ENCODE results near the gene PNPLA5.

Gene PNPLA5

DNA sequence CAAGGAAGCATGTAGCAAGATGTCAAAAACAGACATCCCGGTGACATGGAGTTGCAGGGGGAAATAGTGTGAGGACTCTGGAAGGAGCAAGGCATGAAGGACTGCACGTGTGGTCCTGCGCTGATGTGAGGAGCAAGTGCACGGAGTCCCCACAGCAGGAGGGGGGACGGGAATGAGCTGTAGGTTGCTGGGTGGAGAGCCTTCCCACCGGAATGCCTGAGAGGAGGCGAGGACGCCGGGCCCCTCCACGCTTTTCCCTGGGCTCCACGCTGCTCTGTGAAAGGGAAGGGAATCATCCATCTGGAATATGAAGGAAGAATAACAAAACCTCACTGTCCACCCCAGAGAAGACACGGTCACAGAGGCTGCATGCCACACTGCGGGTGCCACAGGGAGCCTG is 56.1 kb downstream of the PNPLA5 start:
- H2BK120ac ChIP-seq (ENCODE audit: low read depth, low read length) = no peak overlapping the region

DNA sequence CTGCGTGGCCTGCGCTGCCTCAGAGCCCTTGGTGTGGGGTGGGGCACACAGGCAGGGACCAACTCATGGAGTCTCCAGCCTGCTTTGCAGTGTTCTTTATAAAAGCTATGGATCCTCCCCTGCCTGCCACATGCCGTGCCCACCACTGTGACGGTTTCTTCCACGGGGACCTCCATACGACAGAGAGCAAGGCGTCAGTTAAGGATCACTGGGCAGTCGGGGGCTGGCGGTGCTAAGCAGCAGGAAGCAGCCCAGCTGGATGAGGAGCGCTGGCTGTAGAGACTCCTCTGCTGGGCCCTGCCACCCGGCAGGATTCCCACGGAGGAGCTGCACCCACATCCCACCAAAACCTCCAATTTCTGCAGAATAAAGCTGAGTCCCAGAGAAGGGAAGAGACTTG is 56.6 kb downstream of the PNPLA5 start:
- Histone ChIP-seq H2BK15ac (ENCODE audit: low read depth, poor library complexity, severe bottlenecking) (no peak overlapping the region), H2AFZ (ENCODE audit: low read depth, low read length) (no peak overlapping the region), H3K9me3 (ENCODE audit: control insufficient read depth, low read length) (no peaks in the 10 kb centered on the region), H3K4ac (ENCODE audit: low read depth in 1 of 2, low read length in 2 of 2) (no peak overlapping the region), H2BK120ac (ENCODE audit: low read depth, low read length) (no peak overlapping the region), H3K9ac (ENCODE audit: low read length) (no peak overlapping the region), H2BK12ac (ENCODE audit: low read length in 2 of 2) (no peak overlapping the region), H3K23ac (ENCODE audit: low read length in 2 of 2) (no peak overlapping the region), H3K27me3 (ENCODE audit: control insufficient read depth in 1 of 2, insufficient read depth in 1 of 2, low read length in 2 of 2) (peaks cover 10 to 19% of the 10 kb centered on the region in 2 experiments), H3K79me1 (replicated peaks; ENCODE audit: low read length, poor library complexity, severe bottlenecking) (no peaks in the 10 kb centered on the region), H4K91ac (ENCODE audit: low read length) (no peak overlapping the region), H3K4me1 (ENCODE audit: control insufficient read depth, insufficient read depth, low read depth, low read length) (peaks cover 17% of the 10 kb centered on the region), H3K27ac (ENCODE audit: low read length, poor library complexity, severe bottlenecking) (no peak overlapping the region), H4K8ac (ENCODE audit: low read length) (no peak overlapping the region), H3K14ac (ENCODE audit: low read length in 2 of 2) (no peak overlapping the region), H3K36me3 (ENCODE audit: control insufficient read depth in 1 of 2, insufficient read depth in 2 of 2, low read depth in 1 of 2, low read length in 2 of 2) (peaks cover 0 to 2% of the 10 kb centered on the region in 2 experiments), H2AK5ac (ENCODE audit: low read length, severe bottlenecking) (no peak overlapping the region), H2BK5ac (ENCODE audit: low read depth, low read length, poor library complexity, severe bottlenecking) (no peak overlapping the region), H3K4me3 (ENCODE audit: insufficient read depth in 1 of 2, low read depth in 1 of 2, low read length in 2 of 2) (no peak overlapping the region), H3K18ac (ENCODE audit: low read depth in 1 of 2, low read length in 2 of 2) (no peak overlapping the region), H3K4me2 (ENCODE audit: low read length, poor library complexity, severe bottlenecking) (no peak overlapping the region)
- no peak for DNase-seq
- WGBS = 80% methylated on average over 12 of the region's 12 CpGs

More for the DNA sequence above, 56.1 kb downstream of the PNPLA5 start:
- no peak overlapping the region for H2BK12ac ChIP-seq (ENCODE audit: low read length in 2 of 2)
- no peak overlapping the region for H3K27ac ChIP-seq (ENCODE audit: low read length, poor library complexity, severe bottlenecking)
- DNase-seq = no peak
- no peak overlapping the region for H3K9ac ChIP-seq (ENCODE audit: low read length)
- H3K4me2 ChIP-seq (ENCODE audit: low read length, poor library complexity, severe bottlenecking) = no peak overlapping the region
- H3K9me3 ChIP-seq (ENCODE audit: control insufficient read depth, low read length) = no peaks in the 10 kb centered on the region
- H3K27me3 ChIP-seq (ENCODE audit: control insufficient read depth in 1 of 2, insufficient read depth in 1 of 2, low read length in 2 of 2) = peaks cover 10 to 19% of the 10 kb centered on the region in 2 experiments
- no peak overlapping the region for H4K8ac ChIP-seq (ENCODE audit: low read length)
- no peak overlapping the region for H2AK5ac ChIP-seq (ENCODE audit: low read length, severe bottlenecking)
- WGBS = 93% methylated on average over 12 of the region's 13 CpGs
- H3K4ac ChIP-seq (ENCODE audit: low read depth in 1 of 2, low read length in 2 of 2) = no peak overlapping the region
- no peaks in the 10 kb centered on the region for H3K36me3 ChIP-seq (ENCODE audit: control insufficient read depth in 1 of 2, insufficient read depth in 2 of 2, low read depth in 1 of 2, low read length in 2 of 2)
- no peaks in the 10 kb centered on the region for H3K79me1 ChIP-seq (replicated peaks; ENCODE audit: low read length, poor library complexity, severe bottlenecking)
- no peak overlapping the region for H3K18ac ChIP-seq (ENCODE audit: low read depth in 1 of 2, low read length in 2 of 2)
- H4K91ac ChIP-seq (ENCODE audit: low read length) = no peak overlapping the region
- no peak overlapping the region for H3K14ac ChIP-seq (ENCODE audit: low read length in 2 of 2)
- no peak overlapping the region for H2BK15ac ChIP-seq (ENCODE audit: low read depth, poor library complexity, severe bottlenecking)
- H3K4me3 ChIP-seq (ENCODE audit: insufficient read depth in 1 of 2, low read depth in 1 of 2, low read length in 2 of 2) = no peak overlapping the region
- no peak overlapping the region for H2AFZ ChIP-seq (ENCODE audit: low read depth, low read length)
- no peak overlapping the region for H3K23ac ChIP-seq (ENCODE audit: low read length in 2 of 2)
- no peak overlapping the region for H2BK5ac ChIP-seq (ENCODE audit: low read depth, low read length, poor library complexity, severe bottlenecking)
- H3K4me1 ChIP-seq (ENCODE audit: control insufficient read depth, insufficient read depth, low read depth, low read length) = peaks cover 12% of the 10 kb centered on the region

DNA sequence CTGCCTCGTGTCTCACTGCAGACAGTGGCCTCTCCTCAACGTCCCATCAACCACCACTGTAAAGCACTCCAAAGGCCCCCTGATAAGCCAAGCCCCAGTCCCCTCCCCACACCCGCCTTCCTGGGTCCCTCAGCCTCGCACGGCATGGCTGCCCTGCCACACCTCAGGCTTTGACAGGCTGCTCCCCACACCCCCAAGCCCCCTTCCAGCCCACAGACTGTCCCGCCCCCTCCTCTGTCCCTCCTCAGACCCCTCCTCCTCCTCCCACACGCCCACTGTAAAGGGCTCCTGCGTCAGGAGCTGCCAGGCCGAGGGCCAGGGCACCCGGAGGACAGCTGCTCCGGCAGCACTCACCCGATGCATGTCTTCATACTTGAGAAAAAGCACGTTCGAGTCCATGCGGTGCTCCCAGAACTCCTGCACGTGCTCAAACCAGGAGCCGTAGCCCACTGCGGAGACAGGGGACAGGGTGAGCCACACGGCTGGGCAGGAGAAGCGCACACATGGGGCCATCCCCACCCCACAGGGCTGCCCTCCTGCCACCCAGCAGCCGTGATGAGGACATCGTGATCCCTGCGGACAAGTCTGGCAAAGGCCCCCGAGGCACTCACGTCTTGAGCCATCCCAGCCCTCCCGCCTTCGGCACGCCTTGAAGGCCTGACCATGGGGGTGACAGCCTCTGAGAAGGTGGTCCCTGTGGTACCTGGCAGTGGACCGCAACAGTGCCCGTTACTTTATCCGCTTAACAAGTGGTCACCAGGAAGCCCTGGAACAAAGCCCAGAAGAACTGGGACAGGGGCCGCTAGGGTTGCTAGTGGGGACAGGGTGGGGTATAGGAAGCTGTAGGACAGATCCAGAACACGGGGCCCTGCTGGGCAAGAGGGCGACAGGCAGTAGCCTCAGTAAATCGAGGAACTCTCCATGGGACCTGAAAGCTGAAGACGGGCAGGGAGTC is 58.2 kb downstream of the PNPLA5 start:
- DNase-seq = no peak
- H2BK15ac ChIP-seq (ENCODE audit: low read depth, poor library complexity, severe bottlenecking) = no peak overlapping the region
- H3K18ac ChIP-seq (ENCODE audit: low read depth in 1 of 2, low read length in 2 of 2) = no peak overlapping the region
- peaks cover 0 to 2% of the 10 kb centered on the region in 2 experiments for H3K36me3 ChIP-seq (ENCODE audit: control insufficient read depth in 1 of 2, insufficient read depth in 2 of 2, low read depth in 1 of 2, low read length in 2 of 2)
- H4K8ac ChIP-seq (ENCODE audit: low read length) = no peak overlapping the region
- H3K23ac ChIP-seq (ENCODE audit: low read length in 2 of 2) = no peak overlapping the region
- no peak overlapping the region for H3K4me3 ChIP-seq (ENCODE audit: insufficient read depth in 1 of 2, low read depth in 1 of 2, low read length in 2 of 2)
- WGBS = 88% methylated on average over 30 of the region's 36 CpGs
- no peak overlapping the region for H3K9ac ChIP-seq (ENCODE audit: low read length)
- H3K4me1 ChIP-seq (ENCODE audit: control insufficient read depth, insufficient read depth, low read depth, low read length) = peaks cover 28% of the 10 kb centered on the region
- no peak overlapping the region for H3K4ac ChIP-seq (ENCODE audit: low read depth in 1 of 2, low read length in 2 of 2)
- H3K9me3 ChIP-seq (ENCODE audit: control insufficient read depth, low read length) = no peaks in the 10 kb centered on the region
- H2AK5ac ChIP-seq (ENCODE audit: low read length, severe bottlenecking) = no peak overlapping the region
- no peaks in the 10 kb centered on the region for H3K79me1 ChIP-seq (replicated peaks; ENCODE audit: low read length, poor library complexity, severe bottlenecking)
- no peak overlapping the region for H2BK12ac ChIP-seq (ENCODE audit: low read length in 2 of 2)
- no peak overlapping the region for H2BK5ac ChIP-seq (ENCODE audit: low read depth, low read length, poor library complexity, severe bottlenecking)
- no peak overlapping the region for H4K91ac ChIP-seq (ENCODE audit: low read length)
- H2BK120ac ChIP-seq (ENCODE audit: low read depth, low read length) = no peak overlapping the region
- no peak overlapping the region for H3K4me2 ChIP-seq (ENCODE audit: low read length, poor library complexity, severe bottlenecking)
- H3K27me3 ChIP-seq (ENCODE audit: control insufficient read depth in 1 of 2, insufficient read depth in 1 of 2, low read length in 2 of 2) = peaks cover 10 to 19% of the 10 kb centered on the region in 2 experiments
- no peak overlapping the region for H3K14ac ChIP-seq (ENCODE audit: low read length in 2 of 2)
- no peak overlapping the region for H3K27ac ChIP-seq (ENCODE audit: low read length, poor library complexity, severe bottlenecking)
- H2AFZ ChIP-seq (ENCODE audit: low read depth, low read length) = no peak overlapping the region

DNA sequence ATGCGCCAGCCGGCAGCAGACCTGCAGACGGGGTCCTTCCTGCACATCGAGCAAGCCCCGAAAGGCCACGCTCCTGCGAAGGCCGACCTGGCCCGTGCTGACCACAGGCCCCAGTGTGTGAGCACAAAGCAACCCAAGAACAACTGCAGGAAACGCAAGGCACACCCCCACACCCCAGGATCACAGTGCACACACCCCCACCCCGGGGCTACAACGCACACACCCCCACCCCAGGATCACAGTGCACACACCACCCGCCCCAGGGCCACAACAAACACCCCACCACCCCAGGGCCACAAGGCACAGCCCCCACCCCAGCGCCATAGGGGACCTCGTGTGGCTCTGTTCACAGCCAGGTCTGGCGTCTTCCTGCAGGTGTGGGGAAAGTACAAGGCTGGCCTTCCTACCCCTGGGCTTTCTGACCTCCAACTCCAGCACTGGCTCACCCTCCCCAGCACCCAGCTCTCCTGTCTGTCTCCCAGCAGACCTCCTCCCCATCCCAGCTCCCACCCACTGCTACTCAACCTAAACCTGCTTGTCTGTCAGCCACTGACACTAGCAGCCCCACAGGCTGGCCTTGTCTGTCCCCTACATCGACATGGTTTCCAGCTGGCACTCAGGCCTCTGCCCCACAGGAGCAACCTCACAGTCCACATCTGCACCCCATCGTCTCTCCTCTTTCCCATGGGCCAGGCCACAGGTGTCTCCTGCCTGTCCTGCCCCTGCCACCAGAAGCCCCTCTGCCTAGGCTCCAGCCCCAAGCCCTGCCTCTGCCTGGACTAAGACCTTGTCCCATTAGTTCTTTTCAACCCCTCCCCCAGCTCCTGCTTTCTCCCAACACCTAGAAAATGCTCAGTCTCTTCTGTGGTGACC is 59.2 kb downstream of the PNPLA5 start:
- H2BK15ac ChIP-seq (ENCODE audit: low read depth, poor library complexity, severe bottlenecking) = no peak overlapping the region
- WGBS = 83% methylated on average over 18 of the region's 18 CpGs
- H2AFZ ChIP-seq (ENCODE audit: low read depth, low read length) = no peak overlapping the region
- DNase-seq = no peak
- no peaks in the 10 kb centered on the region for H3K79me1 ChIP-seq (replicated peaks; ENCODE audit: low read length, poor library complexity, severe bottlenecking)
- H3K18ac ChIP-seq (ENCODE audit: low read depth in 1 of 2, low read length in 2 of 2) = no peak overlapping the region
- no peak overlapping the region for H3K4ac ChIP-seq (ENCODE audit: low read depth in 1 of 2, low read length in 2 of 2)
- no peak overlapping the region for H4K8ac ChIP-seq (ENCODE audit: low read length)
- peaks cover 0 to 2% of the 10 kb centered on the region in 2 experiments for H3K36me3 ChIP-seq (ENCODE audit: control insufficient read depth in 1 of 2, insufficient read depth in 2 of 2, low read depth in 1 of 2, low read length in 2 of 2)
- peaks cover 10 to 19% of the 10 kb centered on the region in 2 experiments for H3K27me3 ChIP-seq (ENCODE audit: control insufficient read depth in 1 of 2, insufficient read depth in 1 of 2, low read length in 2 of 2)
- no peak overlapping the region for H3K27ac ChIP-seq (ENCODE audit: low read length, poor library complexity, severe bottlenecking)
- H3K23ac ChIP-seq (ENCODE audit: low read length in 2 of 2) = no peak overlapping the region
- H3K9me3 ChIP-seq (ENCODE audit: control insufficient read depth, low read length) = no peaks in the 10 kb centered on the region
- H2BK5ac ChIP-seq (ENCODE audit: low read depth, low read length, poor library complexity, severe bottlenecking) = no peak overlapping the region
- no peak overlapping the region for H2BK12ac ChIP-seq (ENCODE audit: low read length in 2 of 2)
- H4K91ac ChIP-seq (ENCODE audit: low read length) = no peak overlapping the region
- no peak overlapping the region for H3K14ac ChIP-seq (ENCODE audit: low read length in 2 of 2)
- H3K4me2 ChIP-seq (ENCODE audit: low read length, poor library complexity, severe bottlenecking) = no peak overlapping the region
- H2BK120ac ChIP-seq (ENCODE audit: low read depth, low read length) = no peak overlapping the region
- H3K4me1 ChIP-seq (ENCODE audit: control insufficient read depth, insufficient read depth, low read depth, low read length) = peaks cover 28% of the 10 kb centered on the region
- H2AK5ac ChIP-seq (ENCODE audit: low read length, severe bottlenecking) = no peak overlapping the region
- no peak overlapping the region for H3K4me3 ChIP-seq (ENCODE audit: insufficient read depth in 1 of 2, low read depth in 1 of 2, low read length in 2 of 2)
- H3K9ac ChIP-seq (ENCODE audit: low read length) = no peak overlapping the region
